GM21423 (cell line): Measurements from ENCODE around the gene HIP1R.

Experiments used
- ATAC-seq: cut with Tn5 transposase; IDR thresholded peaks from one replicate; pipeline ENCODE4 v1.9.1; 2021; ENCODE audit warnings: mild to moderate bottlenecking, moderate library complexity; ENCODE audit not compliant: unreplicated experiment

HIP1R gene

GRCh38 chr12:122834104-122834920 is 945 bp upstream of the HIP1R start:
- no peak for ATAC-seq

- ATAC-seq: no peak
Measured at GRCh38 chr12:122835750-122836026, 431 bp downstream of the HIP1R start.

- no peak for ATAC-seq
Measured at GRCh38 chr12:122836027-122836921, 1.0 kb downstream of the HIP1R start.

- no peak for ATAC-seq
Measured at GRCh38 chr12:122837306-122838265, 2.3 kb downstream of the HIP1R start.

GRCh38 chr12:122838841-122839240 is 3.6 kb downstream of the HIP1R start:
- no peak for ATAC-seq

- no peak for ATAC-seq
Measured at GRCh38 chr12:122839907-122840554, 4.8 kb downstream of the HIP1R start.

GRCh38 chr12:122840580-122841513 is 5.6 kb downstream of the HIP1R start:
- ATAC-seq: no peak

- ATAC-seq: no peak
Measured at GRCh38 chr12:122841544-122842321, 6.5 kb downstream of the HIP1R start.

GRCh38 chr12:122842505-122843405 is 7.5 kb downstream of the HIP1R start:
- no peak for ATAC-seq

GRCh38 chr12:122843455-122843854 is 8.2 kb downstream of the HIP1R start:
- ATAC-seq: no peak

GRCh38 chr12:122844366-122844971 is 9.2 kb downstream of the HIP1R start:
- no peak for ATAC-seq

GRCh38 chr12:122845041-122845864 is 10.0 kb downstream of the HIP1R start:
- ATAC-seq: no peak

- ATAC-seq: no peak
Measured at GRCh38 chr12:122845865-122846621, 10.8 kb downstream of the HIP1R start.

GRCh38 chr12:122846622-122847515 is 11.6 kb downstream of the HIP1R start:
- no peak for ATAC-seq

- ATAC-seq: no peak
Measured at GRCh38 chr12:122847516-122847836, 12.2 kb downstream of the HIP1R start.
